HL-60 (cell line): ENCODE results near the gene CD38.
"Not testable (repeated sequence)": the region's sequence is repeated elsewhere in the genome, so short reads cannot be mapped to it uniquely, and the experiment has no call there.

ENCODE experiments used
- CTCF ChIP-seq: IDR thresholded peaks from one replicate; pipeline ENCODE4 v1.5.1; 2011; ENCODE audit warnings: low read length, control low read depth, inconsistent platforms; ENCODE audit not compliant: insufficient read depth
- REST ChIP-seq: IDR thresholded peaks from 2 replicates; pipeline ENCODE4 v1.6.1; 2012; ENCODE audit warnings: low read depth; ENCODE audit not compliant: insufficient replicate concordance

GRCh38 chr4:15802497-15802896, 24.4 kb downstream of the CD38 start:
- TF ChIP-seq CTCF, REST: not testable (repeated sequence)
